GM21423 (cell line): Measurements from ENCODE around the gene SPIN3.
A peak's percentile ranks its signal among the peaks of the same experiment; 100 is the strongest.
"Not testable (repeated sequence)": the region's sequence is repeated elsewhere in the genome, so short reads cannot be mapped to it uniquely, and the experiment has no call there.

Source experiments
- ATAC-seq: cut with Tn5 transposase; IDR thresholded peaks from one replicate; pipeline ENCODE4 v1.9.1; 2021; ENCODE audit warnings: mild to moderate bottlenecking, moderate library complexity; ENCODE audit not compliant: unreplicated experiment

Gene SPIN3

DNA sequence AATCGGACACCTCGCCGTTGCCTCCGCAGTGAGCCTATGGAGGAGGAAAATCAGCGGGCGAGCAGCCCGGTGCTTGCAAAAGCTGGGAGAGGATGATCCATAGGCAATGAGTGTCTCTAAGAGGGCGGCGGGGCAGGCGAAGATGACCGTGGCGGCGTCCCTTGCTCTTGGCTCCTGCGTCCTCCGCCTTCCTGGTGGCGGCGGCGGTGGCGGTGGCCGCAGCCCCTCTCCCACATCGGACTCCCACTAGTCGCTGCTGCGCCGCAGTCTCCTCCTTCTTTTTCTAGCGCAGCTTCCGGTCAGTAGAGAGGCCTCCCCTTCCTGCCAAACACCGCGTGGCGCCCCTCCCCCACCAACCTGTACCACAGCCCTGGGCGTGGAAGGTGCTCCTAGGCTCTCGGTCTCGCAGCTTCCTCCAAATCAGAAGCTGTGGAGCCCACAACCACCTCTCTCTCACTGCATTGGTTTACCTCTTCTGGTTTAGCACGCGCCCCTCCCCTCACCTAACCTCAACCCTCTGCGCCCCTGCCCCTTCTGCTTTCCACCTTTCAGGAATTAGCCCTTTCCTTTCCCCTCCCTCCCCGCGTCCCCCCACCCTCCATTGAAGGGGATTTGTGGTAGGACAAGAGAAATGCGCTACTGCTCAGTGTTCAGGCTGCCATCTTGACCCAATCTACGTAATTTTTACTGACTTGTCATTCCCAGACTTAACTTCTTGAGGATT is at the start of gene SPIN3:
TSS of gene SPIN3 (minus strand) at position 271 of the 724 bp plus-strand sequence. CDS start 594 bp downstream, outside the sequence.
- peak; percentile 98 for ATAC-seq

DNA sequence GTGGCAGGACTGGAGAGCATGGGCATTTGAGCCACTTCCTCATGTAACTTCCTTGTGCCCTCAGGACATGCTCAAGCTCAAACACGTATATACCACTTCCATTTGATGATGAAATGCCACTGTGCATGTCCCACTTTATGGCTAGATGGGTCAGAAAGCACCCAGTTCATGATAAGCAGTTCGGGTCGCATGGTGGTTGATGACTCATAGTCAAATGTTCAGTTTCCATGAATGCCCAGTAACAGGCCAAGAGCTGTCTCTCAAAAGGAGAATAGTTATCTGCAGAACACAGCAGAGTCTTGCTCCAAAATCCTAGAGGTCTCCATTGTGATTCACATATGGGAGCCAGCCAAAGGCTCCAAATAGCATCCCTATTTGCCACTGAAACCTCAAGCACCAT is 48.9 kb upstream of the SPIN3 start:
- ATAC-seq, result no peak

DNA sequence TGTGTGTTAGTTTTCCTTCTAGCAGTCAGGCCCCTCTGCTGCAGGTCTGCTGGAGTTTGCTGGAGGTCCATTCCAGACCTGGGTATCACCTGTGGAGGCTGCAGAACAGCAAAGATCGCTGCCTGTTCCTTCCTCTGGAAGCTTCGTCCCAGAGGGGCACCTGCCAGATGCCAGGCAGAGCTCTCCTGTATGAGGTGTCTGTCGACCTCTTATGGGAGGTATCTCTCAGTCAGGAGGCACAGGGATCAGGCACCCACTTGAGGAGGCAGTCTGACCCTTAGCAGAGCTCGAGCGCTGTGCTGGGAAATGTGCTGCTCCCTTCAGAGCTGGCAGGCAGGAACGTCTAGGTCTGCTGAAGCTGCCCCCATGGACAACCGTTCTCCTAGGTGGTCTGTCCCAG is 41.9 kb upstream of the SPIN3 start:
- ATAC-seq, result not testable (repeated sequence)

DNA sequence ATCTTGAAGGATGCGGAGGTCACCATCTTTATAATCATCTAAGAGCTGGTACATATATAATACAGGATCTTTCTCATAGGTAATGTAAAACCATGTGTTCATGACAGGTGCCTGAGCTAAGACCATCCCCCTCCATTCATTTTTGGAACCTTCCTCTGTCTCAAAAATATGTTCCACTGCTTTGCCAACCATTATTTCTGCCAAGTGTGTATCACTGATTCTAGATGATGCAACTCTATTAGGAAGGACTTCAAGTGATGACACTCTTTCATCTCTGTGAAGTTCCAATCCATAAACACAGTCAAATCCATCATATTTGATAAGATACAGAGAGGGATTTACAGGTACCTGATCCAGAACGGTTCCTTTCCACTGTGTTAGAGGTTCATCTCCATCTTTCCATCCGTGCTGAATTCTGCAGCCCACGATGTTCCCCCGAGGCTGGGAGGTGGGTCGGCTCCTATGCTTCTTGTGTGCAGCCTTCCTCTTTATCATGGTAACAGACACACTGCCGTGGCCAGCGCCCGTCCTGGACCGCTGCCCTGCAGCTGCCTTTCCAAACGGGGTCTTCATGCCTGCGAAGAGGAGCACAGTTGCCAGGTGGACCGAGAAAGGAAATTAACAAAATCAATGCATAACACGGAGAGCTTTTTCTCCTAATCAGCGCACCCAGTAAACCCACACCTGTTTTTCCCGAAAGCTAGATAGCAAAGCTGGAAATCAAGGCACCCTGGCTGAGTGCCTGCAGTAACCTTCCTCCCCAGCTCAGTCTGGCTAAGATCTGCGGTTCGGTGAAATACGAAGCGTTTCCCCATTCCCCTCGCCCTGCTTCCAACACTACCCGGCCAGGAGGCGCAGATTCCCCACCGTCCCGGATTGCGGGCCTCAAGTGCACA is 718 bp downstream of the SPIN3 start:
- no peak for ATAC-seq

DNA sequence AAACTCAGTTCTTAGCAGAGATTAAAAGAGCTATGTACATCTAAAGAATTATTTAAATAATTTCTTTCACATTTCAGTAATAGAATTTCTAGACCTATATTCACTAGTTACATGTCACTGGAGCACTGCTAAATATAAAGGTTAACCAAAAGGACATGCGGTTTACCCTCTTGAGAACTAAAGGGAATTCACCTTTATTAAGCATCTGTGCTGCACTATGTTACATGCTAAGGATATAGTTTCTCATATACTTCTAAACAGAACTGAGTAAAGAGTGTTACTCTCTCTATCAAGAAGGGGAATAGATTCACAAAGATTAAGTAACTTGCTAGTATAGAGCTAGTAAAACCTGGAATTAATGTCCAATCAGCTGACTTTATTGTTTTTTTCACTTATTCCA is 7.6 kb downstream of the SPIN3 start:
- ATAC-seq, result peak; percentile 42

DNA sequence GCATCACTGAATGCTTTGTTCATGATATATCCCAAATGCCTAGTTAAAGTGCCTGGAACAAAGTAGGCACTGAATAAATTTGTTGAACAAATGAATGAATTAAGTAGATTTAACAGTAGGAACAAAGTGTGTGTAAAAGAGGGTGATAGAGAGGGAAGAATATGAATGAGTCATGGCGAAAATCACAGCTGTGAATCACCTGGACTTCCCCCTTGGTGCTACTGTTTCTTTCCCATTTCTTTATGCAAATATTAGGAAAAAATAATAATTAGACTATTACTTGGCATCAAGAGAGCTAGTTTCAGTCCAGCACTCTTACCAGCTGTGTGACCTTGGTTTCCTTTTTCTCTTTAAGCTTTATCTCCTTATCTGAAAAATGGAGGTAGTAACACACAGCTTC is 9.2 kb downstream of the SPIN3 start:
- ATAC-seq, result no peak

DNA sequence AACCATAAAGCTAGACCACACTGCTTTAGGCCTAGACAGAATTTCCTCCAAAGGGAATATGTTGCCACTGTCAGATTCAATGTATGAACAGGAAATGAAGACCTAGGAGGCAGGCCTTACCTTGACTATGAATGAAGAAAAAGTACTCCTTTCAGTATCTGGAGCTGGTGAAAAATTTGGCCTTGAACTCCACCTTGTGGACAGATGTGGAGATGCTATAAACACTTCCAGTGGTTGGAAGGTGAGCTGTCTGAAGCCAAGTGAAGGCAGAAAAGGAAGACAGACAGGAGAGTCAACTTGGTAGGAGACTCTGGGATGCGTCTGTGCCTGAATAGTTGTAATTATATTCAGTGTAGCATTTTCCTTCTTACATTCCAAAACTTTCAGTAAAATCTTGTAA is 17.2 kb downstream of the SPIN3 start:
- peak; percentile 83 for ATAC-seq

DNA sequence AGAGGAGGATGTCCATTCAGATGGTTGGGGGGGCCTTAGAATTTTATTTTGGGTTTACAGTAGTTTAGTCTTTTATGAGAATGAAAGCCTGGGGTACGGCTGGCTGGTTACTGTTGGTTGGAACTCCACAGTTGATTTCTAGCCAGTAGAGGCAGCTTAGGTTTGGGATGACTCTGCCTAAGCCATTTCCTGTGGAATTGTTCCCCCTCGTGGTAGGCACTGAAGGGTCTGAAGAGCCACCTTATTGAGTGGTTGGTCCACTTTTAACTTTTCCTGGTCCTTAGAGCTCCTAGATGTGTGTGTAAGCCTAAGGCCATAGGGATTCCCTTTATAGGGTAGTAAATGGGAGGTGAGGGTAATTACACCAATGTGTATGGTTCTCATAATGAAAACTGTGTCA is 19.7 kb downstream of the SPIN3 start:
- ATAC-seq, result no peak

DNA sequence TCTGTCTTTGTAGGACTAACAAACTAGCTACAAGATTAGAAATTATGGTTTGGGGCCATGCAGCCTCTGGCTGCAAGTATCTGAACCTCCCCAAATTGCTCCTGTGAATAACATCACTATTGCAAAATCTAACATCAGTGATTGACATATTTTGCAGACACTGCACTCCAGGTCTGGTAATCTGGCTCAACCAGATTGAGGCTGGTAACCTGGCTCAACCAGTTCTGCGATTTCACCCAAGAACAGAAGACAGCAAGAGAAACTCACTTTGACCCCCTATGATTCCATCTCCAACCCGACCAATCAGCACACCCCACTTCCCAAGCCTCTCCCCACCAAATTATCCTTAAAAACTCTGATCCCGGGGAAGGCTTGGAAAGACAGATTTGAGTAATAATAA is 20.9 kb downstream of the SPIN3 start:
- ATAC-seq, result no peak

DNA sequence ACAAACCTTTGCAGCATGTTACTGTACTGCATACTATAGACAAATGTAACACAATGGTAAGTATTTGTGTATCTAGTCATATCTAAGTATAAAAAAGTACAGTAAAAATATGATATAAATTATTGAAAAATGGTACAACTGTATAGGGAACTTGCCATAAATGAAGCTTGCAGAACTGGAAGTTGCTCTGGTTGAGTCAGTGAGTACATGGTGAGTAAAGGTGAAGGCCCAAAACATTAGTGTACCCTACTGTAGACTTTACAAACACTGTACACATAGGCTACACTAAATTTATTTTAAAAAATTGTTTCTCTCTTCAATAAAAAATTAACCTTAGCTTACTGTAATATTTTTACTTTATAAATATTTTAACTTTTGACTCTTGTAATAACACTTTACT is 25.8 kb downstream of the SPIN3 start:
- no peak for ATAC-seq

DNA sequence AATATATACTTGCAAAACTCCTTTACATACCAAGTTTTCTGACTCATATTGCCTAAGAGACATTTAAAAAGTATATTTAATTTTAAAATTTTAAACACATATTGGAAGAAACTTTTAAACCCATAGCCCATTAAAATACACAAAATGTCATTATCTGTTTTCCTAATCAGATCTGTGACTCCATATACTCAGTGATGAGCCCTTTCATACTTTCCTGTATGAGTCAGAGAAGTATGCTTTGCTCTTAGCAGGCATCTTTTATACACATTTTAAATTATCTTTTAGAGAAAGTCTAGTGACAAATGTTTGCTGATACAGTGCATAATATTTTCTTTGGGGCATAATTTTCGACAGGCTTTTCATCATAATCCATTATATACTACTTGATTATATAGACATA is 26.4 kb downstream of the SPIN3 start:
- no peak for ATAC-seq

DNA sequence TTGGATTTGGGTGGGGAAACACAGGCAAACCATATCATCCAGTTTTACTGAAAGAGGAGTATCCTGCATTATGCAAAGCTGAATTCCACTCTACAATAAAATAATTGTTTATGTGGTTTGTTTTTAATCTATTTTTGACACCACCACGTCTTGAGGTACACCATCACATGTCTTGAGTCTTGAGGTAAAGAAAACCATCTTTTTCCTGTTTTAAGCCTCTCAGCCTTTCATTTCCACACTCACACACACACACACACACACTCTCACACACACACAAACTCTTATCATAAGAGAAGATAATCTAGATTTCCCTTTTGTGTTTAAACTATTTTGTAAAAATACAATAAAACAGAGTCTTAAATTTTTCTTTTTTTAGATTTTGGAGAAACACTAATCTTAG is 32.0 kb downstream of the SPIN3 start:
- no peak for ATAC-seq

DNA sequence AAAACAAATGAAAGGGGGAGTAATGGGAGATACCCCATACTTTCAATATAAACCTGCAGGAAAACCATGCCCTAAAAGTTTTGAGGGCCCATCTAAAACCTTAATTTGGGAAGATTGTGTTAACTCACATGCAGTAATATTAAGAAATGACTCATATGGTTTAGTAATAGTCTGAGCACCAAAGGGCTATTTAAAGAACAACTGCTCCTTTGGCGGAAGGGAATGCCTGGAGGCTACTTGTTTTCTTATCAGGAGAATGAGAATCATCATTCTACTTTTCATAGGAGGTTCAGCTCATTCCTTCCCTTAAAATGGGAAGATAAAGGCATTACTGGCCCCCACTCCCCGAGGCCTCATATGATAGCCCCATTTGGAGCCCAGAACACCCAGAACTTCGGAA is 47.6 kb downstream of the SPIN3 start:
- no peak for ATAC-seq

DNA sequence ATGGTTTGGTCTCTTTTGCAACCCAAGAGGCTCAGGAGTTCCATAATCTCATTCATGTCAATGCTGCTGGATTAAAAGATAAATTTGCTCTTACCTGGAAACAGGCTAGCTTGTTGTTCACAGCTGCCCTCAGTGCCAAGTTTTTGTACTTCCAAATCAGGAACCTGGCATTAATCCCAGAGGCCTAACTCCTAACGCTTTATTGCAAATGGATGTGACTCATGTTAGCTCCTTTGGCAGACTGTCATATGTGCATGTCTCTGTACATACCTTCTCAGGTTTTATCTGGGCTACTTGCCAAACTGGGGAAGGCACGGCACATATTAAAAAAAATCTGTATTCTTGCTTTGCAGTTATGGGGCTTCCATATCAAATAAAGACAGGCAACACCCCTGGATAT is 49.1 kb downstream of the SPIN3 start:
- not testable (repeated sequence) for ATAC-seq

DNA sequence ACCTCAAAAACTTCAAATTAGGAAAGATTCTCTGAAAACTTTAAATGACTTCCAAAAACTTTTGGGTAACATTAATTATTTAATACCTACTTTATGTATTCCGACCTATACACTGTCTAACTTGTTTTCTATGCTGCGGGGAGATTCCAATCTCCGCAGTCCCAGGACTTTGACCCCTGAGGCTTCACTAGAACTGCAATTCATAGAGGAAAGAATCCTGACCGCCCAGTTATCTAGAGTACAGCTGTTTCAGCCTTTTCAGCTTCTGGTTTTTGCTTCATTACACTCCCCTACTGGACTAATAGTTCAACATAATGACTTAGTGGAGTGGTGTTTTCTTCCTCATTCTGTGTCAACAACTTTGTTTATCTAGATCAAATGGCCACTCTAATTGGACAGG is 50.1 kb downstream of the SPIN3 start:
- not testable (repeated sequence) for ATAC-seq

DNA sequence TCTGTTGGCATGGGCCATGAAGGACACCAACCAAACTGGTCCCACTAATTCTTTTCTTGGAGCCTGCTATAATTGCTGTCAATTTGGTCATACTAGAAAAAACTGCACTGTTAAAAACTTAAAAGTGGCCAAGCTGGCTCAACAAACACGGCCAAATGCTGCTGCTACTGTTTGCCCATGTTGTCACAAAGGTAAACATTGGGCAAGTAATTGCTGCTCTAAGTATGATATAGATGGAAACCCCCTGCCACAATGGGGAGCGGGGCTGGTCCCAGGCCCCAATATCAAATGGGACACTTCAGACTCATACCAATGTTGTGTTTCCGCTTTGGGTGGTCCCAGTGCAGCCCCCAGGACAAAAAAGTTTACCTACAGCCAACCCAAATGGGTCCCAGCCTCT is 52.1 kb downstream of the SPIN3 start:
- ATAC-seq, result no peak
